SU-DHL-6 (cell line): ENCODE measurements around the gene NKX6-2.

ENCODE experiments used
- H2AFZ ChIP-seq: fragments of 200-600 bp; sonication (generic); 2 replicates; pipeline ENCODE4 v1.6.1; 2014; ENCODE audit warnings: low read depth, mild to moderate bottlenecking, moderate library complexity, mixed read lengths, antibody characterized with exemption, low read length; ENCODE audit not compliant: severe bottlenecking
- H3F3A ChIP-seq: fragments of 200-600 bp; shearing (Covaris generic); 2 replicates; pipeline ENCODE4 v1.6.0; 2016; ENCODE audit warnings: antibody characterized with exemption, mild to moderate bottlenecking; ENCODE audit not compliant: insufficient read depth
- H3K27ac ChIP-seq: fragments of 200-600 bp; sonication (generic); 2 replicates; pipeline ENCODE4 v1.5.1; 2016; ENCODE audit warnings: low read depth, mild to moderate bottlenecking, low read length, moderate library complexity, mixed read lengths
- H3K27me3 ChIP-seq: fragments of 200-600 bp; sonication (generic), shearing (Covaris generic); 2 replicates; pipeline ENCODE4 v1.6.0; 2014; ENCODE audit warnings: mild to moderate bottlenecking, low read length
- H3K36me3 ChIP-seq: fragments of 200-600 bp; sonication (generic); 2 replicates; pipeline ENCODE4 v1.6.1; 2014; ENCODE audit warnings: mild to moderate bottlenecking, low read length, mixed read lengths
- H3K4me2 ChIP-seq: fragments of 300-600, 200-600 bp; shearing (Covaris generic), sonication (generic); 2 replicates; pipeline ENCODE4 v1.6.0; 2014; ENCODE audit warnings: low read length, low read depth, mild to moderate bottlenecking; ENCODE audit not compliant: poor library complexity, severe bottlenecking
- H3K4me3 ChIP-seq: fragments of 200-600 bp; sonication (generic); 2 replicates; pipeline ENCODE4 v1.5.1; 2014; ENCODE audit warnings: antibody characterized with exemption, low read length, mild to moderate bottlenecking, mixed read lengths; ENCODE audit not compliant: insufficient read depth, poor library complexity, severe bottlenecking
- H3K79me2 ChIP-seq: fragments of 200-600 bp; sonication (generic); 2 replicates; pipeline ENCODE4 v1.6.1; 2014; ENCODE audit warnings: mild to moderate bottlenecking, low read length, moderate library complexity; ENCODE audit not compliant: insufficient read depth
- H3K9ac ChIP-seq: fragments of 200-600 bp; sonication (generic); 2 replicates; pipeline ENCODE4 v1.7.0; 2014; ENCODE audit warnings: mild to moderate bottlenecking, low read length
- H3K9me2 ChIP-seq: fragments of 200-600 bp; sonication (generic); replicated peaks from 2 replicates; pipeline ENCODE4 v1.6.1; 2014; ENCODE audit warnings: low read length; ENCODE audit not compliant: insufficient read depth
- H3K9me3 ChIP-seq: fragments of 200-600 bp; sonication (generic); 2 replicates; pipeline ENCODE4 v1.6.1; 2014; ENCODE audit warnings: low read length, mixed read lengths; ENCODE audit not compliant: insufficient read depth
- H4K20me1 ChIP-seq: fragments of 200-600 bp; sonication (generic); 2 replicates; pipeline ENCODE4 v1.6.1; 2014; ENCODE audit warnings: low read depth, mild to moderate bottlenecking, antibody characterized with exemption, low read length, moderate library complexity, mixed read lengths
- EZH2phosphoT487 ChIP-seq: fragments of 200-600 bp; sonication (generic), shearing (Covaris generic); conservative IDR thresholded peaks from 2 replicates; pipeline ENCODE4 v1.6.1; 2018; ENCODE audit warnings: mild to moderate bottlenecking, antibody characterized with exemption, low read length, moderate library complexity, mixed read lengths
- TF ChIP-seq, protein P1 (sequence below): fragments of 200-600 bp; sonication (generic); IDR thresholded peaks from one replicate; pipeline ENCODE4 v1.5.1; 2017; ENCODE audit warnings: antibody characterized with exemption, mild to moderate bottlenecking, low read length, moderate library complexity; ENCODE audit not compliant: insufficient read depth, poor library complexity, severe bottlenecking

Gene NKX6-2

GRCh38 chr10:132828681-132829080, 42.7 kb upstream of the NKX6-2 start:
- no peak overlapping the region for H3K4me2 ChIP-seq
- H3K9me3 ChIP-seq, result peaks cover 23% of the 10 kb centered on the region; the same call in 1 of the 2 replicates
- no peak overlapping the region for H2AFZ ChIP-seq
- peaks cover 3% of the 10 kb centered on the region for H3F3A ChIP-seq
- no peak for TF ChIP-seq EZH2phosphoT487
- TF ChIP-seq, protein P1, sequence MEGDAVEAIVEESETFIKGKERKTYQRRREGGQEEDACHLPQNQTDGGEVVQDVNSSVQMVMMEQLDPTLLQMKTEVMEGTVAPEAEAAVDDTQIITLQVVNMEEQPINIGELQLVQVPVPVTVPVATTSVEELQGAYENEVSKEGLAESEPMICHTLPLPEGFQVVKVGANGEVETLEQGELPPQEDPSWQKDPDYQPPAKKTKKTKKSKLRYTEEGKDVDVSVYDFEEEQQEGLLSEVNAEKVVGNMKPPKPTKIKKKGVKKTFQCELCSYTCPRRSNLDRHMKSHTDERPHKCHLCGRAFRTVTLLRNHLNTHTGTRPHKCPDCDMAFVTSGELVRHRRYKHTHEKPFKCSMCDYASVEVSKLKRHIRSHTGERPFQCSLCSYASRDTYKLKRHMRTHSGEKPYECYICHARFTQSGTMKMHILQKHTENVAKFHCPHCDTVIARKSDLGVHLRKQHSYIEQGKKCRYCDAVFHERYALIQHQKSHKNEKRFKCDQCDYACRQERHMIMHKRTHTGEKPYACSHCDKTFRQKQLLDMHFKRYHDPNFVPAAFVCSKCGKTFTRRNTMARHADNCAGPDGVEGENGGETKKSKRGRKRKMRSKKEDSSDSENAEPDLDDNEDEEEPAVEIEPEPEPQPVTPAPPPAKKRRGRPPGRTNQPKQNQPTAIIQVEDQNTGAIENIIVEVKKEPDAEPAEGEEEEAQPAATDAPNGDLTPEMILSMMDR, result no peak
- no peak overlapping the region for H3K27ac ChIP-seq
- H3K27me3 ChIP-seq, result no peaks in the 10 kb centered on the region
- no peaks in the 10 kb centered on the region for H3K79me2 ChIP-seq
- no peak overlapping the region for H3K4me3 ChIP-seq
- no peaks in the 10 kb centered on the region for H3K36me3 ChIP-seq
- no peak overlapping the region for H3K9ac ChIP-seq
- H3K9me2 ChIP-seq, result no peaks in the 10 kb centered on the region
- H4K20me1 ChIP-seq, result no peaks in the 10 kb centered on the region

DNA sequence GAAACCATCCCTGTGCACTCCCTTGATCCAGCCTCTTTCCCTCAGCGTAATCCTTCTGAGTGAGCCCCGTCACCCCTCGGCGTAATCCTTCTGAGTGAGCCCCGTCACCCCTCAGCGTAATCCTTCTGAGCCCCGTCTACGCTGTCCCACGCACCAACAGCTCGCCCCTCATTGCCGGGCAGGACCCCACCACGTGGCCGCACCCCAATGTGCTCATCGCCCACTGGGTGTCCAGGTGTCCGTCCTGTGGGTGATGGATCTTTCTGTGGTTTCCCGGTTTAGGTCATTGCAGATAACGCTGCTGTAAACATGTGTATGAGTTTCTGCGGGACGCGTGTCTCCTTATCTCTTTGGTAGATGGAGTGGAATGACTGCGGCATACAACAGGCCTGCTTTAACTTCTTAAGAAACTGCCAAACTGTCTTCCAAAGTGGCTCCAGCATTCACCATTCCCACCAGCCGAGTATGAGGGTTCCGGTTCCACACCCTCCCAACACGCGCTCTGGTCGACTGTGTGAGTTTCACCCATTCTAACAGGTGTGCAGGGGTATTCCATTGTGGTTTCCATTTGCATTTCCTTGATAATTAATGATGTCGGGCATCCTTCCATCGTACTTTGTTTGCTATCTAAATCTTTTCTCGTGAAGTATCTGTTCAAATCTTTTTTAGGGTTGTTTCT, 42.1 kb upstream of the NKX6-2 start:
- H4K20me1 ChIP-seq, result no peaks in the 10 kb centered on the region
- H2AFZ ChIP-seq, result no peak overlapping the region
- H3K9me2 ChIP-seq, result no peaks in the 10 kb centered on the region
- H3K27ac ChIP-seq, result no peak overlapping the region
- H3K9ac ChIP-seq, result no peak overlapping the region
- no peaks in the 10 kb centered on the region for H3K27me3 ChIP-seq
- no peaks in the 10 kb centered on the region for H3K79me2 ChIP-seq
- H3K9me3 ChIP-seq, result peaks cover 23% of the 10 kb centered on the region; the same call in 1 of the 2 replicates
- TF ChIP-seq, protein P1, result no peak
- no peak for TF ChIP-seq EZH2phosphoT487
- H3K36me3 ChIP-seq, result no peaks in the 10 kb centered on the region
- no peak overlapping the region for H3K4me2 ChIP-seq
- no peak overlapping the region for H3K4me3 ChIP-seq
- peaks cover 3% of the 10 kb centered on the region for H3F3A ChIP-seq

GRCh38 chr10:132827423-132827789, 41.5 kb upstream of the NKX6-2 start:
- peaks cover 23% of the 10 kb centered on the region; the same call in 1 of the 2 replicates for H3K9me3 ChIP-seq
- H3K27me3 ChIP-seq, result no peaks in the 10 kb centered on the region

More at GRCh38 chr10:132827423-132827789, 41.5 kb upstream of the NKX6-2 start:
- Histone ChIP-seq H3K36me3 (no peaks in the 10 kb centered on the region), H2AFZ (no peak overlapping the region), H3K9ac (no peak overlapping the region), H3K4me3 (no peak overlapping the region), H3F3A (peaks cover 3% of the 10 kb centered on the region), H3K4me2 (no peak overlapping the region), H3K9me2 (no peaks in the 10 kb centered on the region), H3K79me2 (no peaks in the 10 kb centered on the region), H3K27ac (no peak overlapping the region), H4K20me1 (no peaks in the 10 kb centered on the region)
- TF ChIP-seq, protein P1, result no peak
- no peak for TF ChIP-seq EZH2phosphoT487
